ENCODE results near the gene KCTD16. TPM values are rescaled to one million over a fixed set of nuclear protein-coding genes. Genes with fewer than 3 reads are reported as not detected.

The KCTD16 gene
- total RNA-seq, 2 donors from 2014 or later = 3.4 to 4.3 TPM

GRCh38 chr5:144167998-144168397 is 2.7 kb upstream of the KCTD16 start:
- intact Hi-C loops (cut with DNase I) = no loop called here

DNA sequence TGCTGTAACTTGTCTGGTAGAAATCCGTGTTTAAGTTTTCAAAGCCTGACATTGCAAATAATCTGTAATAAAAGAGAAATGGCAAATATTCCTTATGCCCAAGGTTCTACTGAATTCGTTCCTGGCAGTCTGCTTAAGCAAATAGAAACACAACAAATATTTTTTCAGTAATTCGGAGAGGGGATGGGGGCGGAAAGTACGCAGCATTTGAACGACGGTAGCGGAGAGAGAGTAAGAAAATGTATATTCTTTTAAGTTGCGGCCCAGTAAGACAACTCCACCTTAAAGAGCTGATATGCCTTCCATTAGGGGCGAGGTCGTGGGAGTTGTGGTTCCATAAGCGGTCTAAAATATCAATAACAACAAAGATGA is 783 bp upstream of the KCTD16 start:
- H3K9me3 ChIP-seq = no peaks in the 10 kb centered on the region
- no peaks in the 10 kb centered on the region for H3K27me3 ChIP-seq
- intact Hi-C loops (cut with DNase I) = no loop called here
- peaks cover 0 to 4% of the 10 kb centered on the region in 2 donors for H3K36me3 ChIP-seq (replicated peaks in 1 of 2; ENCODE audit: insufficient read depth in 1 of 2, low read depth in 2 of 2)
- peaks cover 37% of the 10 kb centered on the region for H3K4me1 ChIP-seq
- peak overlapping the region; percentile 69 to 96 for H3K4me3 ChIP-seq
- TF ChIP-seq CTCF (IDR thresholded peaks at IDR 0.05) = no peak
- TF ChIP-seq POLR2A (IDR thresholded peaks at IDR 0.05) = no peak
- WGBS, 2 donors = 0 to 1% methylated on average over 12 of the region's 12 CpGs
- DNase-seq = no peak
- no peak for ATAC-seq
- H3K27ac ChIP-seq = peak overlapping the region; percentile 43 to 85 (median 82)

More at GRCh38 chr5:144167998-144168397, 2.7 kb upstream of the KCTD16 start:
- H3K27ac ChIP-seq = no peak overlapping the region
- no peaks in the 10 kb centered on the region for H3K27me3 ChIP-seq
- ATAC-seq = no peak
- H3K9me3 ChIP-seq = no peaks in the 10 kb centered on the region
- H3K4me3 ChIP-seq = no peak overlapping the region
- DNase-seq = no peak
- H3K4me1 ChIP-seq = peaks cover 37% of the 10 kb centered on the region
- TF ChIP-seq CTCF (IDR thresholded peaks at IDR 0.05) (no peak), POLR2A (IDR thresholded peaks at IDR 0.05) (no peak)
- 29 to 45% methylated on average over 3 of the region's 3 CpGs for WGBS, 2 donors
- H3K36me3 ChIP-seq (replicated peaks in 1 of 2; ENCODE audit: insufficient read depth in 1 of 2, low read depth in 2 of 2) = peaks cover 11 to 17% of the 10 kb centered on the region in 2 donors

GRCh38 chr5:144173766-144174165 is 3.1 kb downstream of the KCTD16 start:
- Histone ChIP-seq H3K36me3 (replicated peaks in 1 of 2; ENCODE audit: insufficient read depth in 1 of 2, low read depth in 2 of 2) (no peaks in the 10 kb centered on the region), H3K9me3 (no peaks in the 10 kb centered on the region), H3K4me1 (peaks cover 15% of the 10 kb centered on the region), H3K27ac (no peak overlapping the region), H3K27me3 (no peaks in the 10 kb centered on the region), H3K4me3 (no peak overlapping the region)
- DNase-seq (no peak), ATAC-seq (no peak)
- no peak for TF ChIP-seq POLR2A (IDR thresholded peaks at IDR 0.05)
- no peak for TF ChIP-seq CTCF (IDR thresholded peaks at IDR 0.05)
- intact Hi-C loops (cut with DNase I) = no loop called here
- WGBS, 2 donors = 46 to 48% methylated on average over 3 of the region's 3 CpGs

DNA sequence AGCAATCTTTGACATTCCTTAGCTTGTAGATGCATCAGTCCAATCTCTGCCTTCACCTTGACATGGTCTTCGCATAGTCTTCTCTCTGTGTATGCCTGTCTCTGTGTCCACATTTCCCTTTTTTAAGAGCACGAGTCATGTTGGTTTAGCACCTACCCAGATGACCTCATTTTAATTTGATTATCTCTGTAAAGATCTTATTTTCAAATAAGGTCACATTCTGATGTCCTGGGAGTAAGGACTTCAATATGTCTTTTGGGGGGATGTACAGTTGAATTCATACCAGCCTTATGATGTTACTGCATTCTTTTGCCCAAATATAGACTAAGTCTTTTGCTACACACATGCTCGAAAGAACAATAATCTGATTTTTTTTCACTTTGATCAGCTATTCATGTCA is 6.9 kb downstream of the KCTD16 start:
- ATAC-seq = no peak
- intact Hi-C loops (cut with DNase I) = no loop called here
- Histone ChIP-seq H3K27me3 (no peaks in the 10 kb centered on the region), H3K4me3 (no peak overlapping the region), H3K9me3 (no peaks in the 10 kb centered on the region), H3K36me3 (replicated peaks in 1 of 2; ENCODE audit: insufficient read depth in 1 of 2, low read depth in 2 of 2) (no peaks in the 10 kb centered on the region), H3K4me1 (no peaks in the 10 kb centered on the region), H3K27ac (no peak overlapping the region)
- 76 to 80% methylated on average over 3 of the region's 3 CpGs for WGBS, 2 donors
- TF ChIP-seq CTCF (IDR thresholded peaks at IDR 0.05) (no peak), POLR2A (IDR thresholded peaks at IDR 0.05) (no peak)
- no peak for DNase-seq

DNA sequence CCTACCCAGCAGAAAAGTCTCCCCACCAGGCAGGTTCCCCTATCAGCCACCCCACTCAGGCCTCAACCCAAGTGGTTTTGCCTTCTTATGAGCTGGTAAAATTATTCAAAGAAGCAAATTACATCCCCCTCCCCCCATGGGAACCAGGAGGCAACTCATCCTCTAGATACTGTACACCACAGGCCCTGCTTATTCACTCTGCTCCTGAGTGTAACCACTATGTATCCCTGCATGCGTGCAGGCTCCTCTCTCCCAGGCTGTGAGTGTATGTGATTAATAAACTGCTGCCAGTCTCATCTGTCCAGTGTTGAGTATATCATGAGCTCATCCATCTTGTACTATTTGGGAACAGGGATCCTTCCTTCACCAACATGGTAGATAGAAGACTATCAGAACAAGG is 8.6 kb downstream of the KCTD16 start:
- no peak for TF ChIP-seq POLR2A (IDR thresholded peaks at IDR 0.05)
- no peak for TF ChIP-seq CTCF (IDR thresholded peaks at IDR 0.05)
- no peak for ATAC-seq
- H3K36me3 ChIP-seq (replicated peaks in 1 of 2; ENCODE audit: insufficient read depth in 1 of 2, low read depth in 2 of 2) = no peaks in the 10 kb centered on the region
- no peak overlapping the region for H3K4me3 ChIP-seq
- no peak overlapping the region for H3K27ac ChIP-seq
- intact Hi-C loops (cut with DNase I) = no loop called here
- 92 to 100% methylated on average over 1 of the region's 1 CpG for WGBS, 2 donors
- no peaks in the 10 kb centered on the region for H3K27me3 ChIP-seq
- DNase-seq = no peak
- no peaks in the 10 kb centered on the region for H3K4me1 ChIP-seq
- no peaks in the 10 kb centered on the region for H3K9me3 ChIP-seq

All from body of pancreas (tissue), 4 donors.